Measurements from ENCODE around the gene PARD3B.

The PARD3B gene

GRCh38 chr2:204628926-204629712 is 83.8 kb downstream of the PARD3B start:
- POLR2A ChIA-PET = no interaction called here
- DNase-seq (ENCODE audit: extremely low spot score) = no peak
- TF ChIP-seq FOXM1 (IDR thresholded peaks at IDR 0.05; ENCODE audit: borderline replicate concordance) (no peak), ARNT (IDR thresholded peaks at IDR 0.05) (no peak), NFRKB (IDR thresholded peaks at IDR 0.05) (no peak), CTBP1 (IDR thresholded peaks at IDR 0.05; ENCODE audit: borderline replicate concordance) (no peak), PKNOX1 (IDR thresholded peaks at IDR 0.05) (no peak), L3MBTL2 (conservative IDR thresholded peaks at IDR 0.05) (no peak)

GRCh38 chr2:204632410-204632809 is 87.1 kb downstream of the PARD3B start:
- CTCF ChIA-PET = no interaction called here
- no peak for TF ChIP-seq SUZ12 (IDR thresholded peaks at IDR 0.05)
- TF ChIP-seq FOXM1 (IDR thresholded peaks at IDR 0.05; ENCODE audit: borderline replicate concordance) = no peak
- no peak for TF ChIP-seq PKNOX1 (IDR thresholded peaks at IDR 0.05)
- TF ChIP-seq LEF1 (IDR thresholded peaks at IDR 0.05; ENCODE audit: borderline replicate concordance) = no peak
- no peak for TF ChIP-seq ZNF384 (IDR thresholded peaks at IDR 0.05)
- TF ChIP-seq SP1 (IDR thresholded peaks at IDR 0.05) = no peak
- TF ChIP-seq FOXK2 (IDR thresholded peaks at IDR 0.05) = no peak
- DNase-seq (ENCODE audit: extremely low spot score) = no peak
- POLR2A ChIA-PET = no interaction called here

More at GRCh38 chr2:204628926-204629712, 83.8 kb downstream of the PARD3B start:
- CTCF ChIA-PET = no interaction called here

GRCh38 chr2:204634564-204634963 is 89.3 kb downstream of the PARD3B start:
- ChIA-PET CTCF (no interaction called here), POLR2A (no interaction called here)
- DNase-seq (ENCODE audit: extremely low spot score) = no peak
- TF ChIP-seq ARNT (IDR thresholded peaks at IDR 0.05) = no peak
- no peak for TF ChIP-seq HDGF (IDR thresholded peaks at IDR 0.05; ENCODE audit: borderline replicate concordance)
- TF ChIP-seq L3MBTL2 (conservative IDR thresholded peaks at IDR 0.05) = no peak
- no peak for TF ChIP-seq PKNOX1 (IDR thresholded peaks at IDR 0.05)
- TF ChIP-seq BHLHE40 (IDR thresholded peaks at IDR 0.05; ENCODE audit: borderline replicate concordance) = no peak
- no peak for TF ChIP-seq SP1 (IDR thresholded peaks at IDR 0.05)
- TF ChIP-seq ZNF384 (IDR thresholded peaks at IDR 0.05) = no peak
- TF ChIP-seq ELF4 (IDR thresholded peaks at IDR 0.05) = no peak
- TF ChIP-seq FOXM1 (IDR thresholded peaks at IDR 0.05; ENCODE audit: borderline replicate concordance) = no peak
- TF ChIP-seq NFRKB (IDR thresholded peaks at IDR 0.05) = no peak
- no peak for TF ChIP-seq LEF1 (IDR thresholded peaks at IDR 0.05; ENCODE audit: borderline replicate concordance)
- TF ChIP-seq CTBP1 (IDR thresholded peaks at IDR 0.05; ENCODE audit: borderline replicate concordance) = no peak
- no peak for TF ChIP-seq SUZ12 (IDR thresholded peaks at IDR 0.05)
- no peak for TF ChIP-seq TARDBP (IDR thresholded peaks at IDR 0.05)
- TF ChIP-seq FOXA1 (IDR thresholded peaks at IDR 0.05) = no peak
- TF ChIP-seq FOXK2 (IDR thresholded peaks at IDR 0.05) = no peak

- POLR2A ChIA-PET = no interaction called here
- CTCF ChIA-PET = no interaction called here
Measured at GRCh38 chr2:204635478-204635877, 90.2 kb downstream of the PARD3B start.

GRCh38 chr2:204638471-204639194 is 93.4 kb downstream of the PARD3B start:
- DNase-seq (ENCODE audit: extremely low spot score) = no peak
- no peak for TF ChIP-seq BHLHE40 (IDR thresholded peaks at IDR 0.05; ENCODE audit: borderline replicate concordance)
- no peak for TF ChIP-seq TARDBP (IDR thresholded peaks at IDR 0.05)
- TF ChIP-seq FOXM1 (IDR thresholded peaks at IDR 0.05; ENCODE audit: borderline replicate concordance) = no peak
- no peak for TF ChIP-seq ARNT (IDR thresholded peaks at IDR 0.05)
- TF ChIP-seq PKNOX1 (IDR thresholded peaks at IDR 0.05) = no peak
- TF ChIP-seq FOXA1 (IDR thresholded peaks at IDR 0.05) = no peak
- TF ChIP-seq SP1 (IDR thresholded peaks at IDR 0.05) = no peak
- TF ChIP-seq ELF4 (IDR thresholded peaks at IDR 0.05) = no peak
- no peak for TF ChIP-seq FOXK2 (IDR thresholded peaks at IDR 0.05)
- TF ChIP-seq ZNF384 (IDR thresholded peaks at IDR 0.05) = no peak
- no peak for TF ChIP-seq LEF1 (IDR thresholded peaks at IDR 0.05; ENCODE audit: borderline replicate concordance)
- POLR2A ChIA-PET = no interaction called here
- CTCF ChIA-PET = no interaction called here

More at GRCh38 chr2:204635478-204635877, 90.2 kb downstream of the PARD3B start:
- TF ChIP-seq L3MBTL2 (conservative IDR thresholded peaks at IDR 0.05) (no peak), SP1 (IDR thresholded peaks at IDR 0.05) (no peak), TARDBP (IDR thresholded peaks at IDR 0.05) (no peak), FOXK2 (IDR thresholded peaks at IDR 0.05) (no peak), ZNF384 (IDR thresholded peaks at IDR 0.05) (no peak), LEF1 (IDR thresholded peaks at IDR 0.05; ENCODE audit: borderline replicate concordance) (no peak), SUZ12 (IDR thresholded peaks at IDR 0.05) (no peak), ARNT (IDR thresholded peaks at IDR 0.05) (no peak), FOXA1 (IDR thresholded peaks at IDR 0.05) (no peak), NFRKB (IDR thresholded peaks at IDR 0.05) (no peak), FOXM1 (IDR thresholded peaks at IDR 0.05; ENCODE audit: borderline replicate concordance) (no peak), CTBP1 (IDR thresholded peaks at IDR 0.05; ENCODE audit: borderline replicate concordance) (no peak)
- DNase-seq (ENCODE audit: extremely low spot score) = no peak
